ES-I3 (cell line): ENCODE data around the gene CHD5.

ENCODE experiments used
- H3K36me3 ChIP-seq: 2 replicates; pipeline ENCODE4 v1.6.1; 2013; ENCODE audit warnings: mild to moderate bottlenecking, low read length, control low read depth, moderate library complexity; ENCODE audit not compliant: insufficient read depth
- H3K4me1 ChIP-seq: 2 replicates; pipeline ENCODE4 v1.6.1; 2013; ENCODE audit warnings: mild to moderate bottlenecking, control low read depth, low read length; ENCODE audit not compliant: insufficient read depth
- H3K9ac ChIP-seq: 2 replicates; pipeline ENCODE4 v1.6.1; 2013; ENCODE audit warnings: low read depth, mild to moderate bottlenecking, low read length, moderate library complexity
- H3K9me3 ChIP-seq: 2 replicates; pipeline ENCODE4 v1.6.1; 2013; ENCODE audit warnings: mild to moderate bottlenecking, low read length, moderate library complexity; ENCODE audit not compliant: control insufficient read depth, insufficient read depth

The CHD5 gene

GRCh38 chr1:6131561-6131960, 48.6 kb downstream of the CHD5 start:
- no peak overlapping the region for H3K9ac ChIP-seq
- H3K4me1 ChIP-seq, result no peaks in the 10 kb centered on the region
- H3K36me3 ChIP-seq, result no peaks in the 10 kb centered on the region; the same call in 1 of the 2 replicates
- no peaks in the 10 kb centered on the region; the same call in 1 of the 2 replicates for H3K9me3 ChIP-seq

GRCh38 chr1:6130596-6130995, 49.5 kb downstream of the CHD5 start:
- Histone ChIP-seq H3K4me1 (no peaks in the 10 kb centered on the region), H3K9me3 (no peaks in the 10 kb centered on the region; the same call in 1 of the 2 replicates), H3K36me3 (no peaks in the 10 kb centered on the region; the same call in 1 of the 2 replicates), H3K9ac (no peak overlapping the region)

GRCh38 chr1:6130036-6130435, 50.1 kb downstream of the CHD5 start:
- Histone ChIP-seq H3K36me3 (no peaks in the 10 kb centered on the region; the same call in 1 of the 2 replicates), H3K9ac (no peak overlapping the region), H3K4me1 (no peaks in the 10 kb centered on the region), H3K9me3 (no peaks in the 10 kb centered on the region; the same call in 1 of the 2 replicates)

GRCh38 chr1:6129313-6129712, 50.8 kb downstream of the CHD5 start:
- no peaks in the 10 kb centered on the region; the same call in 1 of the 2 replicates for H3K9me3 ChIP-seq
- no peaks in the 10 kb centered on the region for H3K4me1 ChIP-seq
- no peak overlapping the region for H3K9ac ChIP-seq
- H3K36me3 ChIP-seq, result no peaks in the 10 kb centered on the region; the same call in 1 of the 2 replicates

- Histone ChIP-seq H3K4me1 (no peaks in the 10 kb centered on the region), H3K9ac (no peak overlapping the region), H3K9me3 (no peaks in the 10 kb centered on the region; the same call in 1 of the 2 replicates), H3K36me3 (no peaks in the 10 kb centered on the region; the same call in 1 of the 2 replicates)
These were observed 51.6 kb downstream of the CHD5 start for GRCh38 chr1:6128276-6129081.

GRCh38 chr1:6127587-6128163, 52.4 kb downstream of the CHD5 start:
- no peaks in the 10 kb centered on the region; the same call in 1 of the 2 replicates for H3K36me3 ChIP-seq
- no peak overlapping the region for H3K9ac ChIP-seq
- no peaks in the 10 kb centered on the region; the same call in 1 of the 2 replicates for H3K9me3 ChIP-seq
- no peaks in the 10 kb centered on the region for H3K4me1 ChIP-seq

- Histone ChIP-seq H3K36me3 (no peaks in the 10 kb centered on the region; the same call in 1 of the 2 replicates), H3K9ac (no peak overlapping the region), H3K9me3 (no peaks in the 10 kb centered on the region), H3K4me1 (no peaks in the 10 kb centered on the region)
These were observed 53.5 kb downstream of the CHD5 start for GRCh38 chr1:6126521-6127067.

- H3K9me3 ChIP-seq, result no peaks in the 10 kb centered on the region
- H3K9ac ChIP-seq, result no peak overlapping the region
- H3K4me1 ChIP-seq, result no peaks in the 10 kb centered on the region
- no peaks in the 10 kb centered on the region; the same call in 1 of the 2 replicates for H3K36me3 ChIP-seq
These were observed 54.1 kb downstream of the CHD5 start for GRCh38 chr1:6126028-6126427.

- H3K9ac ChIP-seq, result no peak overlapping the region
- H3K9me3 ChIP-seq, result no peaks in the 10 kb centered on the region
- H3K4me1 ChIP-seq, result no peaks in the 10 kb centered on the region
- no peaks in the 10 kb centered on the region; the same call in 1 of the 2 replicates for H3K36me3 ChIP-seq
These were observed 54.8 kb downstream of the CHD5 start for GRCh38 chr1:6125366-6125765.

GRCh38 chr1:6124746-6125365, 55.3 kb downstream of the CHD5 start:
- H3K9ac ChIP-seq, result no peak overlapping the region

GRCh38 chr1:6124341-6124740, 55.8 kb downstream of the CHD5 start:
- no peaks in the 10 kb centered on the region for H3K4me1 ChIP-seq
- no peaks in the 10 kb centered on the region for H3K9me3 ChIP-seq
- H3K36me3 ChIP-seq, result no peaks in the 10 kb centered on the region; the same call in 1 of the 2 replicates
- H3K9ac ChIP-seq, result no peak overlapping the region

More at GRCh38 chr1:6124746-6125365, 55.3 kb downstream of the CHD5 start:
- Histone ChIP-seq H3K9me3 (no peaks in the 10 kb centered on the region), H3K4me1 (no peaks in the 10 kb centered on the region), H3K36me3 (no peaks in the 10 kb centered on the region; the same call in 1 of the 2 replicates)

GRCh38 chr1:6123816-6124215, 56.3 kb downstream of the CHD5 start:
- Histone ChIP-seq H3K9ac (no peak overlapping the region), H3K4me1 (no peaks in the 10 kb centered on the region), H3K36me3 (no peaks in the 10 kb centered on the region), H3K9me3 (no peaks in the 10 kb centered on the region)

GRCh38 chr1:6123083-6123482, 57.0 kb downstream of the CHD5 start:
- no peaks in the 10 kb centered on the region for H3K4me1 ChIP-seq
- no peaks in the 10 kb centered on the region for H3K36me3 ChIP-seq
- no peak overlapping the region for H3K9ac ChIP-seq
- no peaks in the 10 kb centered on the region for H3K9me3 ChIP-seq

GRCh38 chr1:6121651-6122370, 58.3 kb downstream of the CHD5 start:
- Histone ChIP-seq H3K4me1 (no peaks in the 10 kb centered on the region), H3K36me3 (no peaks in the 10 kb centered on the region), H3K9me3 (no peaks in the 10 kb centered on the region), H3K9ac (no peak overlapping the region)
